Measurements from ENCODE around the gene SLC25A23.

Gene SLC25A23

GRCh38 chr19:6393074-6393982, 66.3 kb downstream of the SLC25A23 start, which contains the start of gene GTF2F1:
TSS of gene GTF2F1 (minus strand) at chr19:6393164. CDS start at chr19:6392995, 169 bp downstream.
- Mint-ChIP-seq H3K27me3 (no peaks in the 10 kb centered on the region), H3K4me3 (peak within 1 kb of the TSS; percentile 91), H3K36me3 (ENCODE audit: low read depth) (peaks cover 19% of the 10 kb centered on the region), H3K4me1 (peaks cover 22% of the 10 kb centered on the region), H3K9me3 (no peaks in the 10 kb centered on the region), H3K27ac (peak within 1 kb of the TSS; percentile 93)
- DNase-seq (peak; percentile 96), ATAC-seq (peak; percentile 87)

- ATAC-seq: no peak
- no peaks in the 10 kb centered on the region for H3K9me3 Mint-ChIP-seq
Measured at GRCh38 chr19:6392221-6393073, 67.1 kb downstream of the SLC25A23 start.

More at GRCh38 chr19:6392221-6393073, 67.1 kb downstream of the SLC25A23 start:
- Mint-ChIP-seq H3K4me1 (peaks cover 22% of the 10 kb centered on the region), H3K4me3 (peak overlapping the region; percentile 91), H3K27me3 (no peaks in the 10 kb centered on the region), H3K27ac (peak overlapping the region; percentile 93), H3K36me3 (ENCODE audit: low read depth) (peaks cover 23% of the 10 kb centered on the region)
- DNase-seq: no peak

All from activated naive CD8-positive, alpha-beta T cell treated with anti-CD3 and anti-CD28 coated beads, Interleukin-2, amount 50 U/mL, for 24 hours (primary cell).